ENCODE measurements around the gene STPG4.

DNA sequence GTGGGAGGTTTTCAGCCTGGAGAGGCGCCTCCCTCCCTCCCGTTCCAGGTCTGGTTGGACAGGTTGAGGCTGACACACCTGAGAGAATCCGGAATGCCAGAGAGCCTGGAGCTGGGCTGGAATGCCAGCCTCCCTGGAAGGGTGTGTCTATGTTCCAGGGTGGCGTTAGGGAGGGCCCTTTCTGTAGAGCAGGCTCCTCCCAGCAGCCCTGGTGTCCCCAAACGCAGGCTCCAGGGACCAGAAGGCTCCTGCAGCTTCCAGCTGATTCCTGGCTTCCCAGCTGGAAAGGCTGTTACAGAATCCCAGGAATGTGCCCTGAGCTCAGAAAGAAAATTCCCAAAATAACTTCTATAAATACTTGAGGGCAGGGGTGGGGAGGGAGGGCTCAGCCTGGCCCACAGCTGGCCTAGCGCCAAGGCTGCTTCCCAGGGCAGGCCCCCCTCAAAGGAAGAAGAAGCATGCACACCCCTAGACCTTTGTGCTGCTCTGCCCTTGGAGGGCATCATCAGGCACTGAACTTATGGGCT, 85.4 kb downstream of the STPG4 start:
- TF ChIP-seq POLR2A (IDR thresholded peaks at IDR 0.05; ENCODE audit: borderline replicate concordance, extremely low read depth, insufficient read depth, insufficient read length) (no peak), CTCF (IDR thresholded peaks at IDR 0.05 in 2 of 3, conservative IDR thresholded peaks at IDR 0.05 in 1 of 3; ENCODE audit: borderline replicate concordance in 1 of 3, insufficient read depth in 1 of 3, low read depth in 2 of 3, low read length in 2 of 3) (no peak), ATF3 (IDR thresholded peaks at IDR 0.05) (no peak), SIN3A (IDR thresholded peaks at IDR 0.05; ENCODE audit: low read depth) (no peak), RAD21 (IDR thresholded peaks at IDR 0.05; ENCODE audit: low read depth) (no peak), ZNF274 (IDR thresholded peaks at IDR 0.05; ENCODE audit: low read depth, low read length) (no peak), CBX3 (IDR thresholded peaks at IDR 0.05; ENCODE audit: low read depth) (no peak), YY1 (IDR thresholded peaks at IDR 0.05; ENCODE audit: extremely low read depth, insufficient replicate concordance, low read depth, low read length) (peak; percentile 45), EGR1 (IDR thresholded peaks at IDR 0.05; ENCODE audit: low read depth) (no peak), EZH2 (IDR thresholded peaks at IDR 0.05) (no peak), JUND (IDR thresholded peaks at IDR 0.05) (no peak), REST (IDR thresholded peaks at IDR 0.05; ENCODE audit: low read depth) (no peak)
- TF ChIP-seq, protein P1, sequence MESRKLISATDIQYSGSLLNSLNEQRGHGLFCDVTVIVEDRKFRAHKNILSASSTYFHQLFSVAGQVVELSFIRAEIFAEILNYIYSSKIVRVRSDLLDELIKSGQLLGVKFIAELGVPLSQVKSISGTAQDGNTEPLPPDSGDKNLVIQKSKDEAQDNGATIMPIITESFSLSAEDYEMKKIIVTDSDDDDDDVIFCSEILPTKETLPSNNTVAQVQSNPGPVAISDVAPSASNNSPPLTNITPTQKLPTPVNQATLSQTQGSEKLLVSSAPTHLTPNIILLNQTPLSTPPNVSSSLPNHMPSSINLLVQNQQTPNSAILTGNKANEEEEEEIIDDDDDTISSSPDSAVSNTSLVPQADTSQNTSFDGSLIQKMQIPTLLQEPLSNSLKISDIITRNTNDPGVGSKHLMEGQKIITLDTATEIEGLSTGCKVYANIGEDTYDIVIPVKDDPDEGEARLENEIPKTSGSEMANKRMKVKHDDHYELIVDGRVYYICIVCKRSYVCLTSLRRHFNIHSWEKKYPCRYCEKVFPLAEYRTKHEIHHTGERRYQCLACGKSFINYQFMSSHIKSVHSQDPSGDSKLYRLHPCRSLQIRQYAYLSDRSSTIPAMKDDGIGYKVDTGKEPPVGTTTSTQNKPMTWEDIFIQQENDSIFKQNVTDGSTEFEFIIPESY (IDR thresholded peaks at IDR 0.05; ENCODE audit: extremely low read depth, insufficient replicate concordance, low read length): no peak
